Duodenal mucosa (tissue), 2 donors: ENCODE results near the gene CTBP1.
A peak's percentile ranks its signal among the peaks of the same experiment; 100 is the strongest.

Experiments
- H3K27ac ChIP-seq: one replicate; pipeline ENCODE4 v1.7.0; 2013; ENCODE audit warnings: low read depth, low read length
- H3K27me3 ChIP-seq, 2 donors: one replicate each; pipeline ENCODE4 v1.7.0; 2013; ENCODE audit warnings: low read length in 2 of 2, control low read depth in 1 of 2; ENCODE audit not compliant: insufficient read depth in 2 of 2, control insufficient read depth in 1 of 2
- H3K36me3 ChIP-seq, 2 donors: one replicate each; pipeline ENCODE4 v1.7.0; 2013; ENCODE audit warnings: low read length in 2 of 2, control low read depth in 1 of 2; ENCODE audit not compliant: insufficient read depth in 2 of 2, control insufficient read depth in 1 of 2
- H3K4me1 ChIP-seq, 2 donors: one replicate each; pipeline ENCODE4 v1.7.0; 2013; ENCODE audit warnings: low read length in 2 of 2, control low read depth in 1 of 2; ENCODE audit not compliant: insufficient read depth in 2 of 2, control insufficient read depth in 1 of 2
- H3K4me3 ChIP-seq, 2 donors: one replicate each; pipeline ENCODE4 v1.7.0; 2013; ENCODE audit warnings: low read length in 2 of 2, low read depth in 1 of 2
- H3K9ac ChIP-seq, 2 donors: one replicate each; pipeline ENCODE4 v1.7.0; 2013; ENCODE audit warnings: low read length in 2 of 2, low read depth in 1 of 2
- H3K9me3 ChIP-seq, 2 donors: one replicate each; pipeline ENCODE4 v1.7.0; 2013; ENCODE audit warnings: low read length in 2 of 2, control low read depth in 1 of 2; ENCODE audit not compliant: control insufficient read depth in 1 of 2

Gene CTBP1

DNA sequence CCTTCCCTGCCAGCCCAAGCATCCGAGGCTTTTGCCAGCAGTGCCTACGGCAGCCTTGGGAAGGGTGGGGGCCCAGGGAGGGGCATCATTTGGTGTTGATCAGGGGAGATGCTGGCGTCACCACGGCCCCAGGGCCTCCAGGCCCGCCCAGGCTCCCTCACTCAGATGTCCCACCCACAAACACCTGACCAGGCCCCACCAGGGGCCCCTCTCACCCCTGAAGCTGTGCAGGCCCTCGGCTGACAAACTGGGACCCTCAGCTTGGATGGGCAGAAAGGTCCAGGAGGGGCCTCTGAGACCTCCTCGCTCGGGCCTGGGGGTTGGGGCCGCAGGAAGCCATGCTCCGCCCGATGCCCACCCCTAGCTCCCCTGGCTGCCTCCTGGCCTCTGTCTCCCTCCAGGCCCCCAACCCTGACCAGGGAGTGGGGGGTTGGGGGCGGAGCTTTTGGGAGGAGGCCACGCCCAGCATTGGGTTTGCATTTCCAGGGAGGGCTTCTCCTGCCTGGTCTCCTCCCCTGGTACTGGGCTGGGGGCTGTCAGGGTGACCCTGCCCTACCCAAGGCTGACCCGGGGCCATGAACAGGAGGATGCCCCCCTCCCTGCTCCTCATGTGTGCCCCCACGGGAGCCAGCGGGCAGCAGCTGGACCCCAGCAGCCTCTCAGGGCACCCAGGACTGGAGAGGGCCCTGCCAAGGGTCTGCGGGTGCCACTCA lies 43.2 kb downstream of the CTBP1 start:
- Histone ChIP-seq H3K27ac (no peak overlapping the region), H3K9ac (peak overlapping the region in 1 of 2 donors; percentile 31), H3K4me1 (peaks cover 53 to 62% of the 10 kb centered on the region in 2 donors)

DNA sequence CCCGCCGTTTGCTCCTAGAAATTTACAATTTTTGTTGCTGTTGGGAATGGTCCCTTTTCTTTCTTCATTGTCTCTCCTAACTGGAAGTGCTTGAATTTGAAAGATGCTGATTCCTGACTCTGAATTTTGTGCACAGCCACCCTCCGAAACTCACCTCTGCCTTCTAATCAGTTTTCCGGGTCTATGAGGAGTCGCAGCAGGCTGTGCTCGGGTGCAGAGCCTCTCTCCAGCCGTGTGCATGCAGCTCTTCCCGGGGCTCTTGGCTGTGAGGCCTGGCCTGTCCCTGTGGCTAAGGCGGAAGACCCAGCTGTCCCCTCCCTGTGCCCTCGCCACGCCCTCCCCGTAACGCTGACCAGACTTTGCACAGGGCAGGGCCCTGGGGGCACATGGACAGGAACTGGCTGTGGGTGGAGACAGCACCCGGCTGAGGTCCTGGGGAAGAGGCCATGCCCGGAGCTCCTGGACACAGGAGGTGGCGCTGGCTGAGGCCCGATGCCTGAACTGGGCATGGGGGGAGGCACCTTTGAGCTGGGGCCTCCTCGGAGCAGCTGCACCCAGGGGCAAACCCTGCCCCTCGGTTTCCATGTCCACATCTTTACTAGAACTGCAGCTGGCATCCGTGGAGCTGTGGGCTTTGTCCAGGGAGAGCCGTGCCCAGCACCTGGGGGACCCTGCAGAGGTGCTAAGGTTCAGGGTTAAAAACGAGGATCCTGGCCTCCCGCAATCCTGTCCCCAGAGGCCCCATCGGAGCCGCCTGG lies 43.9 kb downstream of the CTBP1 start:
- Histone ChIP-seq H3K4me1 (peaks cover 53 to 67% of the 10 kb centered on the region in 2 donors), H3K27me3 (no peaks in the 10 kb centered on the region), H3K36me3 (no peaks in the 10 kb centered on the region), H3K9me3 (no peaks in the 10 kb centered on the region), H3K9ac (peak overlapping the region in 1 of 2 donors; percentile 31), H3K4me3 (peak overlapping the region; percentile 44 to 50), H3K27ac (no peak overlapping the region)

More for the DNA sequence above, 43.2 kb downstream of the CTBP1 start:
- Histone ChIP-seq H3K4me3 (no peak overlapping the region), H3K36me3 (peaks cover 0 to 2% of the 10 kb centered on the region in 2 donors), H3K9me3 (no peaks in the 10 kb centered on the region), H3K27me3 (no peaks in the 10 kb centered on the region)

- Histone ChIP-seq H3K36me3 (no peaks in the 10 kb centered on the region), H3K4me1 (peaks cover 49 to 70% of the 10 kb centered on the region in 2 donors), H3K9ac (peak overlapping the region in 1 of 2 donors; percentile 39), H3K4me3 (peak overlapping the region; percentile 44 to 50), H3K9me3 (no peaks in the 10 kb centered on the region), H3K27ac (no peak overlapping the region), H3K27me3 (no peaks in the 10 kb centered on the region)
Measured at GRCh38 chr4:1204286-1204827, 44.6 kb downstream of the CTBP1 start.

GRCh38 chr4:1203026-1203616 lies 45.8 kb downstream of the CTBP1 start:
- H3K36me3 ChIP-seq: no peaks in the 10 kb centered on the region
- no peak overlapping the region for H3K9ac ChIP-seq
- peak overlapping the region in 1 of 2 donors; percentile 13 for H3K4me3 ChIP-seq
- peaks cover 40 to 57% of the 10 kb centered on the region in 2 donors for H3K4me1 ChIP-seq
- no peaks in the 10 kb centered on the region for H3K27me3 ChIP-seq
- H3K27ac ChIP-seq: peak overlapping the region; percentile 75
- H3K9me3 ChIP-seq: no peaks in the 10 kb centered on the region

DNA sequence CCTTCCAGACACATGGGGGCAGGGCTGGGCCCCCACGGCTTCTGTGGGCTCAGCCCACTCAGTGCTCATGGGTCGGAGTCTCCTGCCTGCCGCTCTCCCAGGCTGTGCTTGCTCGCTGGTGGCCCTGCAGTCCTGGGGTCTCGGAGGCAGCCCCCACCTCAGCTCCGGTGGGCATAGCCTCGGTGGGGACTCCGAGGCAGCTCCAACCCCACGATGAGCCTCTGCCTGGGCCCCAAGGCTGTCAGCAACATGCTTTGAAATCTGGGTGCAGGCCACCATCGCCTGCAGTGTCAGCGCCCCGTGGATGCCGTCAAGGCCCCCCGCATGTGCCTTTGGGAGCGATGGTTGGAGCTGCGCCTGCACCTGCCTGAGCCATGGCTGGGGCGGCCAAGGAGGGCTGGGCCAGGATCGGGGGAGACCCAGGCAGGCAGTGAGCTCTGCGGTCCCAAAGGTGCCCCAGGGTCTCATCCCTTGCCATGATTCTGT lies 46.4 kb downstream of the CTBP1 start:
- Histone ChIP-seq H3K36me3 (no peaks in the 10 kb centered on the region), H3K9ac (peak overlapping the region in 1 of 2 donors; percentile 25), H3K9me3 (no peaks in the 10 kb centered on the region), H3K27me3 (no peaks in the 10 kb centered on the region), H3K4me3 (peak overlapping the region in 1 of 2 donors; percentile 13), H3K27ac (peak overlapping the region; percentile 75), H3K4me1 (peaks cover 38 to 52% of the 10 kb centered on the region in 2 donors)

DNA sequence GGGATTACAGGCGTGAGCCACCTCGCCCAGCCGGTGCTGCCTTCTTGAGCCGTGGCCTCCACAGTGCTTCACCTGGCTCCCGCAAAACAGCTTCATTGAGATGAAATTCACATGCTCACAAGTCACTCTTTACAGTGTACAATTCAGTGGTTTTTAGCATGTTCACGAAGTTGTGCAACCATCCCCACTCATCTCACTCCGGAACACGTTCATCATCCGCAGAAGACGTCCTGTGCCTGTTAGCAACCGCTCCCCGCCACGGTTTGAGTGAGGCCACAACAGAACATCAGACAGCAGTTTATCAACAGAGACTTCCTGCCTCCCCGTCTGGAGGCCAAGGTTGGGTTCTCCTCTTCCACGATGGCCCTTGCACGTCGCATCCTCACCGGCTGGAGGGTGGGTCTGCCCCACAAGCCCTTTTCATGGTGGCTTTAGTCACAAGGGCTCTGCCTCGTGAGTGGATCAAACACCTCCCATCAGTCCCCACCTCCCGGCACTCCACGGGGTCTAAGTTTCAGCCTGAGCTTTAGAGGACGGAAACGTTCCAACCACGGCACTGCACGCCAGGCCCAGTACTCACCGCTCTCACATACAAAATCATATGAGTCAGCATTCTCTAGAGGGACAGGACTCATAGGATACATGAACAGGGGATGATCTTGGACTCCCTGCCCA lies 46.9 kb downstream of the CTBP1 start:
- Histone ChIP-seq H3K27ac (peak overlapping the region; percentile 75), H3K4me1 (peaks cover 34 to 51% of the 10 kb centered on the region in 2 donors), H3K9ac (peak overlapping the region in 1 of 2 donors; percentile 25), H3K36me3 (peaks cover 0 to 1% of the 10 kb centered on the region in 2 donors), H3K4me3 (peak overlapping the region; percentile 13 to 21), H3K9me3 (no peaks in the 10 kb centered on the region), H3K27me3 (no peaks in the 10 kb centered on the region)

GRCh38 chr4:1200425-1201035 lies 48.4 kb downstream of the CTBP1 start:
- no peaks in the 10 kb centered on the region for H3K9me3 ChIP-seq
- peak overlapping the region; percentile 75 for H3K27ac ChIP-seq
- peak overlapping the region; percentile 62 to 69 for H3K4me3 ChIP-seq
- peaks cover 33 to 49% of the 10 kb centered on the region in 2 donors for H3K4me1 ChIP-seq
- H3K36me3 ChIP-seq: peaks cover 0 to 6% of the 10 kb centered on the region in 2 donors
- peak overlapping the region; percentile 57 to 61 for H3K9ac ChIP-seq
- no peaks in the 10 kb centered on the region for H3K27me3 ChIP-seq

DNA sequence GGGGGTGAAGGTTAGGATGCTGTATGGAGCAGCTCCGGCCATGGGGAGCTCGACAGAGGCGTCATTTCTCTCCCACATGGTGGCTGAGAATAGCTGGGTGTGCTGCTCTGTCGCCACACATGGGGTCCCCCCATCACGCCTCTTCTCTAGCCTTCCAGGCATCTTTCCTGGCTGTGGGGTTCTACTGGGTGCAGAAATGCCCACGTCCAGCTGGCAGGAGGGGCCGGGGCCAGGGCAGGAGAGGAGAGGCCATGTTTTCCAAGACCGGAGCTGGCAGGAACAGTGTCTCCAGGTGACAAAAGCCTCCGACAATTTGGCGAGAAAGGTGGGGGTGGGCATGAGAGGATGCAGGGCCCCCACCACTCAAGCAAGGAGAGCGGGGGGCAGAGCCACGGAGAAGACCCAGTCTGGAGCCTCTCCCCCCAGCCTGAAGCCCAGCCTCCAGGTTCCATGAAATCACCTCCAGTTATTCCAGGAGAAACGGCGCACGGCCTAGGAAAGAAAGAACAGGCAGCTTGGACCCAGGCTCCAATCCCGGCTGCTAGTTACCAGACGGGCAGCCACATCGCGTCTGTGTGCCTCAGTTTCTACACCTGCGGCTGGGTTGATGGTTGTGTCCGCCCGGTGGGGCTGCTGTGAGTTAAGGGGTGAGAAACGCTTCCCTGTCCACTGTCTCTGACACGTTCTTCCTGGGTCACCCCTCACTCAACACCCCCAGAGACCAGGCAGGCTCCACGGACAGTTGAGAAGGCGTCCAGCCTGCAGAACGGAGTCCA lies 49.2 kb downstream of the CTBP1 start:
- Histone ChIP-seq H3K36me3 (peaks cover 0 to 6% of the 10 kb centered on the region in 2 donors), H3K27me3 (no peaks in the 10 kb centered on the region), H3K9ac (peak overlapping the region; percentile 32 to 61), H3K9me3 (no peaks in the 10 kb centered on the region), H3K27ac (peak overlapping the region; percentile 56), H3K4me1 (peaks cover 28 to 41% of the 10 kb centered on the region in 2 donors), H3K4me3 (peak overlapping the region; percentile 62 to 69)
